ENCODE results near the gene STK32C.

- TF ChIP-seq CTCF (IDR thresholded peaks at IDR 0.05) (no peak), EZH2 (IDR thresholded peaks at IDR 0.05) (no peak)
Observed at GRCh38 chr10:132247943-132248342, 59.8 kb downstream of the STK32C start.

All from neural progenitor cell (in vitro differentiated cells).